ENCODE data around the gene RSKR. TPM values are rescaled to one million over a fixed set of nuclear protein-coding genes. Genes with fewer than 3 reads are reported as not detected.

Gene RSKR
- 2.9 to 5.4 TPM (median 4.7 TPM) in 5 replicates for total RNA-seq (2022; extraction: Qiagen RNA extraction; ENCODE audit: low read depth)

GRCh38 chr17:28613931-28614381, at the start of gene RSKR:
RSKR (minus strand) TSS chr17:28614185; CDS start chr17:28614161, 24 bp downstream.

GRCh38 chr17:28661635-28662526, 47.9 kb upstream of the RSKR start, which contains the start of the genes SDF2 and SUPT6H:
SDF2 (minus strand) TSS chr17:28661906; CDS start chr17:28661876, 30 bp downstream.
SUPT6H (plus strand) TSS chr17:28662205; CDS start chr17:28673402, 11,197 bp downstream.

GRCh38 chr17:28644787-28645575, 31.0 kb upstream of the RSKR start, which contains the start of gene BLTP2:
BLTP2 (minus strand) TSS chr17:28645158; CDS start chr17:28645056, 102 bp downstream.

GRCh38 chr17:28598799-28599310, 15.1 kb downstream of the RSKR start, which contains the start of gene SPAG5:
SPAG5 (minus strand) TSS chr17:28599025; CDS start chr17:28598946, 79 bp downstream.

GRCh38 chr17:28576758-28577465, 37.1 kb downstream of the RSKR start, which contains the start of gene ALDOC:
ALDOC (minus strand) TSS chr17:28576895; CDS start chr17:28575532, 1,363 bp downstream.

GRCh38 chr17:28571361-28572122, 42.4 kb downstream of the RSKR start, which contains the start of gene PIGS:
PIGS (minus strand) TSS chr17:28571524; CDS start chr17:28571496, 28 bp downstream.

Other genes starting within 250 kb of the RSKR start
- gene SEBOX, start 249.0 kb downstream of the RSKR start, total RNA-seq (2022; extraction: Qiagen RNA extraction; ENCODE audit: low read depth) = not detected in 5 replicates
- 16.2 to 21.8 TPM (median 18.5 TPM) in 5 replicates for gene VTN, start 243.9 kb downstream of the RSKR start, total RNA-seq (2022; extraction: Qiagen RNA extraction; ENCODE audit: low read depth)
- gene SARM1, start 242.5 kb downstream of the RSKR start, total RNA-seq (2022; extraction: Qiagen RNA extraction; ENCODE audit: low read depth) = 4.8 to 7.8 TPM (median 5.4 TPM) in 5 replicates
- 13.8 to 24.9 TPM (median 20.2 TPM) in 5 replicates for gene SLC46A1, start 208.0 kb downstream of the RSKR start, total RNA-seq (2022; extraction: Qiagen RNA extraction; ENCODE audit: low read depth)
- 0.08 to 0.20 TPM (median 0.16 TPM) in 5 replicates for gene SLC13A2, start 140.5 kb downstream of the RSKR start, total RNA-seq (2022; extraction: Qiagen RNA extraction; ENCODE audit: low read depth)
- gene FOXN1, start 107.8 kb downstream of the RSKR start, total RNA-seq (2022; extraction: Qiagen RNA extraction; ENCODE audit: low read depth) = 0.05 to 0.07 TPM in 2 of 5 replicates, not detected in the others
- gene UNC119, start 61.6 kb downstream of the RSKR start, total RNA-seq (2022; extraction: Qiagen RNA extraction; ENCODE audit: low read depth) = 21.0 to 36.1 TPM (median 33.5 TPM) in 5 replicates
- 53.5 to 67.3 TPM (median 60.9 TPM) in 5 replicates for gene PIGS, start 42.7 kb downstream of the RSKR start, total RNA-seq (2022; extraction: Qiagen RNA extraction; ENCODE audit: low read depth)
- gene ALDOC, start 37.3 kb downstream of the RSKR start, total RNA-seq (2022; extraction: Qiagen RNA extraction; ENCODE audit: low read depth) = 2.0 to 3.2 TPM (median 2.1 TPM) in 5 replicates
- gene SPAG5, start 15.2 kb downstream of the RSKR start, total RNA-seq (2022; extraction: Qiagen RNA extraction; ENCODE audit: low read depth) = 76.7 to 85.2 TPM (median 79.1 TPM) in 5 replicates
- 61.0 to 66.2 TPM (median 61.5 TPM) in 5 replicates for gene BLTP2, start 31.0 kb upstream of the RSKR start, total RNA-seq (2022; extraction: Qiagen RNA extraction; ENCODE audit: low read depth)
- gene SDF2, start 47.7 kb upstream of the RSKR start, total RNA-seq (2022; extraction: Qiagen RNA extraction; ENCODE audit: low read depth) = 67.9 to 89.2 TPM (median 82.9 TPM) in 5 replicates
- 60.7 to 79.0 TPM (median 77.6 TPM) in 5 replicates for gene SUPT6H, start 48.0 kb upstream of the RSKR start, total RNA-seq (2022; extraction: Qiagen RNA extraction; ENCODE audit: low read depth)
- gene PROCA1, start 97.7 kb upstream of the RSKR start, total RNA-seq (2022; extraction: Qiagen RNA extraction; ENCODE audit: low read depth) = 1.1 to 1.8 TPM (median 1.4 TPM) in 5 replicates
- gene RAB34, start 103.7 kb upstream of the RSKR start, total RNA-seq (2022; extraction: Qiagen RNA extraction; ENCODE audit: low read depth) = 209 to 253 TPM (median 243 TPM) in 5 replicates
- gene RPL23A, start 105.8 kb upstream of the RSKR start, total RNA-seq (2022; extraction: Qiagen RNA extraction; ENCODE audit: low read depth) = 1,899 to 3,039 TPM (median 2,180 TPM) in 5 replicates
- 31.0 to 54.2 TPM (median 46.9 TPM) in 5 replicates for gene TLCD1, start 112.0 kb upstream of the RSKR start, total RNA-seq (2022; extraction: Qiagen RNA extraction; ENCODE audit: low read depth)
- gene NEK8, start 114.6 kb upstream of the RSKR start, total RNA-seq (2022; extraction: Qiagen RNA extraction; ENCODE audit: low read depth) = 2.2 to 5.0 TPM (median 4.8 TPM) in 5 replicates
- gene TRAF4, start 129.8 kb upstream of the RSKR start, total RNA-seq (2022; extraction: Qiagen RNA extraction; ENCODE audit: low read depth) = 41.3 to 86.1 TPM (median 77.9 TPM) in 5 replicates
- 26.8 to 41.1 TPM (median 35.3 TPM) in 5 replicates for gene FAM222B, start 228.6 kb upstream of the RSKR start, total RNA-seq (2022; extraction: Qiagen RNA extraction; ENCODE audit: low read depth)
- gene ERAL1, start 240.8 kb upstream of the RSKR start, total RNA-seq (2022; extraction: Qiagen RNA extraction; ENCODE audit: low read depth) = 65.8 to 89.5 TPM (median 86.6 TPM) in 5 replicates